ENCODE results near the gene ABCC6. TPM values are rescaled to one million over a fixed set of nuclear protein-coding genes. Genes with fewer than 3 reads are reported as not detected.
"Not testable (repeated sequence)": the region's sequence is repeated elsewhere in the genome, so short reads cannot be mapped to it uniquely, and the experiment has no call there.

Gene ABCC6
- total RNA-seq, 4 donors from 2014 or later: 0.23 to 4.8 (median 0.73) TPM

- DNase-seq: peak in 1 of 2 donors; percentile 4
- intact Hi-C loops (cut with DNase I; ENCODE audit: low total_unique reads); in situ Hi-C loops (cut with MboI; ENCODE audit: low sequenced_read_pairs in 4 of 4); H3K4me3 ChIP-seq; H3K27ac ChIP-seq; H3K36me3 ChIP-seq; H3K27me3 ChIP-seq; H3K9me3 ChIP-seq; H3K4me1 ChIP-seq; ATAC-seq: not testable (repeated sequence)
These were observed 19.8 kb downstream of the ABCC6 start for GRCh38 chr16:16203494-16203893.

- TF ChIP-seq CTCF (IDR thresholded peaks at IDR 0.05 in 4 of 5, conservative IDR thresholded peaks at IDR 0.05 in 1 of 5): peak in 1 of 5 experiments; percentile 26
- ATAC-seq: not testable (repeated sequence)
These were observed 20.7 kb downstream of the ABCC6 start for GRCh38 chr16:16202400-16203143.

GRCh38 chr16:16201880-16202279, 21.4 kb downstream of the ABCC6 start:
- H3K36me3 ChIP-seq; DNase-seq; in situ Hi-C loops (cut with MboI; ENCODE audit: low sequenced_read_pairs in 4 of 4); intact Hi-C loops (cut with DNase I; ENCODE audit: low total_unique reads); ATAC-seq; H3K27me3 ChIP-seq; H3K27ac ChIP-seq; H3K4me3 ChIP-seq; H3K9me3 ChIP-seq; H3K4me1 ChIP-seq: not testable (repeated sequence)

More at GRCh38 chr16:16202400-16203143, 20.7 kb downstream of the ABCC6 start:
- in situ Hi-C loops (cut with MboI; ENCODE audit: low sequenced_read_pairs in 4 of 4); H3K4me3 ChIP-seq; DNase-seq; H3K4me1 ChIP-seq; intact Hi-C loops (cut with DNase I; ENCODE audit: low total_unique reads); H3K27me3 ChIP-seq; H3K27ac ChIP-seq; H3K9me3 ChIP-seq; H3K36me3 ChIP-seq: not testable (repeated sequence)

- DNase-seq; H3K4me3 ChIP-seq; in situ Hi-C loops (cut with MboI; ENCODE audit: low sequenced_read_pairs in 4 of 4); H3K36me3 ChIP-seq; H3K27me3 ChIP-seq; intact Hi-C loops (cut with DNase I; ENCODE audit: low total_unique reads); H3K9me3 ChIP-seq: not testable (repeated sequence)
- peak overlapping the region in 1 of 4 donors; percentile 52 for H3K27ac ChIP-seq
- H3K4me1 ChIP-seq: peaks cover 12 to 17% of the 10 kb centered on the region in 2 donors
- ATAC-seq: peak in 1 of 2 donors; percentile 22
These were observed 22.9 kb downstream of the ABCC6 start for GRCh38 chr16:16200391-16200790.

- H3K4me3 ChIP-seq; intact Hi-C loops (cut with DNase I; ENCODE audit: low total_unique reads); H3K27me3 ChIP-seq; H3K36me3 ChIP-seq; in situ Hi-C loops (cut with MboI; ENCODE audit: low sequenced_read_pairs in 4 of 4); ATAC-seq; DNase-seq; H3K9me3 ChIP-seq: not testable (repeated sequence)
- Histone ChIP-seq H3K27ac (peak overlapping the region in 1 of 4 donors; percentile 52), H3K4me1 (peaks cover 12 to 17% of the 10 kb centered on the region in 2 donors)
These were observed 23.9 kb downstream of the ABCC6 start for GRCh38 chr16:16199428-16199827.

GRCh38 chr16:16197966-16198365, 25.3 kb downstream of the ABCC6 start:
- H3K36me3 ChIP-seq: no peaks in the 10 kb centered on the region

More at GRCh38 chr16:16197966-16198365, 25.3 kb downstream of the ABCC6 start:
- Histone ChIP-seq H3K4me1 (peaks cover 12 to 17% of the 10 kb centered on the region in 2 donors), H3K9me3 (no peaks in the 10 kb centered on the region), H3K27ac (no peak overlapping the region), H3K27me3 (no peaks in the 10 kb centered on the region), H3K4me3 (no peak overlapping the region)
- intact Hi-C loops (cut with DNase I; ENCODE audit: low total_unique reads): no loop called here
- no peak for ATAC-seq
- TF ChIP-seq POLR2A (IDR thresholded peaks at IDR 0.05) (no peak), CTCF (IDR thresholded peaks at IDR 0.05 in 4 of 5, conservative IDR thresholded peaks at IDR 0.05 in 1 of 5) (no peak)
- DNase-seq: no peak
- in situ Hi-C loops (cut with MboI; ENCODE audit: low sequenced_read_pairs in 4 of 4): no loop called here
